Upper lobe of right lung (tissue), 1 donor: Measurements from ENCODE around the gene LCN6. TPM values are rescaled to one million over a fixed set of nuclear protein-coding genes. Genes with fewer than 3 reads are reported as not detected.

Experiments used
- ATAC-seq: fragments of 200-7000 bp; cut with Tn5 transposase; one replicate; pipeline ENCODE4 v1.9.1; 2020; ENCODE audit warnings: mild to moderate bottlenecking, moderate library complexity
- DNase-seq: peaks from one replicate; pipeline ENCODE4 v3.0.0-alpha.2; 2020
- H3K27ac ChIP-seq: fragments of 200-600 bp; one replicate; pipeline ENCODE4 v1.8.0; 2022
- H3K27me3 ChIP-seq: fragments of 200-600 bp; one replicate; pipeline ENCODE4 v1.8.0; 2022; ENCODE audit warnings: mild to moderate bottlenecking
- H3K36me3 ChIP-seq: fragments of 200-600 bp; one replicate; pipeline ENCODE4 v1.8.0; 2022
- H3K4me1 ChIP-seq: fragments of 200-600 bp; one replicate; pipeline ENCODE4 v1.8.0; 2022
- H3K4me3 ChIP-seq: fragments of 200-600 bp; one replicate; pipeline ENCODE4 v1.8.0; 2022; ENCODE audit warnings: mild to moderate bottlenecking
- H3K9me3 ChIP-seq: fragments of 200-600 bp; one replicate; pipeline ENCODE4 v1.8.0; 2022
- intact Hi-C: fragments of 100-400 bp; cut with DNase I; formaldehyde crosslinking; loops from one replicate; pipeline ENCODE4 v1.11.0; 2022
- total RNA-seq: library from RNA; stranded (reverse); fragmentation: NEBNext Ultra II Directional; extraction: Animal tissue kit (Norgen Biotek cat#: 25700); gene quantifications from one replicate; pipeline ENCODE4 v1.2.1, GENCODE V29; 2021
- TF ChIP-seq, protein P1 (sequence below): fragments of 200-600 bp; IDR thresholded peaks from one replicate; pipeline ENCODE4 v1.8.0; 2022; ENCODE audit warnings: antibody characterized with exemption
- donor health status: DM: no; HTN: yes; CAD: no; lungs with severe emphysema.

The LCN6 gene
- total RNA-seq, 1 donor from 2014 or later, result 21.5 TPM

GRCh38 chr9:136700959-136701667 lies 47.2 kb downstream of the LCN6 start:
- intact Hi-C loops, result no loop called here
- no peaks in the 10 kb centered on the region for H3K9me3 ChIP-seq
- TF ChIP-seq, protein P1, sequence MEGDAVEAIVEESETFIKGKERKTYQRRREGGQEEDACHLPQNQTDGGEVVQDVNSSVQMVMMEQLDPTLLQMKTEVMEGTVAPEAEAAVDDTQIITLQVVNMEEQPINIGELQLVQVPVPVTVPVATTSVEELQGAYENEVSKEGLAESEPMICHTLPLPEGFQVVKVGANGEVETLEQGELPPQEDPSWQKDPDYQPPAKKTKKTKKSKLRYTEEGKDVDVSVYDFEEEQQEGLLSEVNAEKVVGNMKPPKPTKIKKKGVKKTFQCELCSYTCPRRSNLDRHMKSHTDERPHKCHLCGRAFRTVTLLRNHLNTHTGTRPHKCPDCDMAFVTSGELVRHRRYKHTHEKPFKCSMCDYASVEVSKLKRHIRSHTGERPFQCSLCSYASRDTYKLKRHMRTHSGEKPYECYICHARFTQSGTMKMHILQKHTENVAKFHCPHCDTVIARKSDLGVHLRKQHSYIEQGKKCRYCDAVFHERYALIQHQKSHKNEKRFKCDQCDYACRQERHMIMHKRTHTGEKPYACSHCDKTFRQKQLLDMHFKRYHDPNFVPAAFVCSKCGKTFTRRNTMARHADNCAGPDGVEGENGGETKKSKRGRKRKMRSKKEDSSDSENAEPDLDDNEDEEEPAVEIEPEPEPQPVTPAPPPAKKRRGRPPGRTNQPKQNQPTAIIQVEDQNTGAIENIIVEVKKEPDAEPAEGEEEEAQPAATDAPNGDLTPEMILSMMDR, result no peak
- H3K27ac ChIP-seq, result no peak overlapping the region
- H3K4me1 ChIP-seq, result peaks cover 14% of the 10 kb centered on the region
- no peaks in the 10 kb centered on the region for H3K36me3 ChIP-seq
- DNase-seq (peak; percentile 64), ATAC-seq (peak; percentile 44)
- no peaks in the 10 kb centered on the region for H3K27me3 ChIP-seq
- H3K4me3 ChIP-seq, result peak overlapping the region; percentile 19

DNA sequence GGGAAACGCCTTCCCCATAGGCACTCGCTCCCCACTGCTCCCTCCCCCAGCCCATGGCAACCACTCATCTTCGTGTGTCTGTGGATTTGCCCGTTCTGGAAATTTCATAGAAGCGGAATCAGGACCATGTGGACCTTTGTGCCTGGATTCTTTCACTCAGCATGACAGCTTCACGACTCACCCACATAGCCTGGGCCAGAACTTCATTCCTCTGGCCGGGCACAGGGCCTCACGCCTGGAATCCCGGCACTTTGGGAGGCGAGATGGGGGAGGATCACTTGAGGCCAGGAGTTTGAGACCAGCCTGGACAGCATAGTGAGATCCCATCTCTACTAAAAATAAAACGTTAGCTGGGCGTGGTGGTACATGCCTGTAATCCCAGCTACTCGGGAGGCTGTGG lies 48.0 kb downstream of the LCN6 start:
- Histone ChIP-seq H3K4me3 (no peak overlapping the region), H3K4me1 (peaks cover 14% of the 10 kb centered on the region), H3K27me3 (no peaks in the 10 kb centered on the region), H3K36me3 (no peaks in the 10 kb centered on the region), H3K27ac (no peak overlapping the region), H3K9me3 (no peaks in the 10 kb centered on the region)
- TF ChIP-seq, protein P1, result no peak
- ATAC-seq, result no peak
- no peak for DNase-seq
- intact Hi-C loops, result no loop called here

DNA sequence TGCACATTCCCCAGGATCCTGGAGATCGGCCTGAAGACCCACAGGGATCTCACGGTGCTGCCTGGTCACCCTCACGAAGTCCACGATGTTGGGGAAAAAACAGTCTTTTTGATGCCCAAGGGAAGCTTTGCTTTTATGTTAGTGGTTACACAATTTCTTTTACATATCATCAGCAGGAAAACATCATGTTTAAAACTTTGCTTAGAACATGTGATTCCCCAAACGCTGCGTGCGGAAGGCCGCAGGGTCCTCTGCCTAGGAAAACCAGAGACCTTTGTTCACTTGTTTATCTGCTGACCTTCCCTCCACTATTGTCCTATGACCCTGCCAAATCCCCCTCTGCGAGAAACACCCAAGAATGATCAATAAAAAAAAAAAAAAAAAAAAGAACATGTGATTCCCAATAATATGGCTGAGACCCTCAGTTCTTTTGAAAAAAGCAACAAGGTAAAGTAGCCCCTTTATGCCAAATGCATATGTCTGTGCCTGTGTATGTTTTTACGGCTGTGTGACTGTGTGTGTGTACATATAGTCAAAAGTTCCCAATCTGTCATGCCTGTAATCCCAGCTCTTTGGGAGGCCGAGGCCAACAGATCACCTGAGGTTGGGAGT lies 49.6 kb downstream of the LCN6 start:
- Histone ChIP-seq H3K4me1 (peaks cover 26% of the 10 kb centered on the region), H3K27ac (no peak overlapping the region), H3K27me3 (no peaks in the 10 kb centered on the region), H3K36me3 (no peaks in the 10 kb centered on the region), H3K4me3 (no peak overlapping the region), H3K9me3 (no peaks in the 10 kb centered on the region)
- intact Hi-C loops, result no loop called here
- TF ChIP-seq, protein P1, result no peak
- no peak for ATAC-seq
- no peak for DNase-seq

DNA sequence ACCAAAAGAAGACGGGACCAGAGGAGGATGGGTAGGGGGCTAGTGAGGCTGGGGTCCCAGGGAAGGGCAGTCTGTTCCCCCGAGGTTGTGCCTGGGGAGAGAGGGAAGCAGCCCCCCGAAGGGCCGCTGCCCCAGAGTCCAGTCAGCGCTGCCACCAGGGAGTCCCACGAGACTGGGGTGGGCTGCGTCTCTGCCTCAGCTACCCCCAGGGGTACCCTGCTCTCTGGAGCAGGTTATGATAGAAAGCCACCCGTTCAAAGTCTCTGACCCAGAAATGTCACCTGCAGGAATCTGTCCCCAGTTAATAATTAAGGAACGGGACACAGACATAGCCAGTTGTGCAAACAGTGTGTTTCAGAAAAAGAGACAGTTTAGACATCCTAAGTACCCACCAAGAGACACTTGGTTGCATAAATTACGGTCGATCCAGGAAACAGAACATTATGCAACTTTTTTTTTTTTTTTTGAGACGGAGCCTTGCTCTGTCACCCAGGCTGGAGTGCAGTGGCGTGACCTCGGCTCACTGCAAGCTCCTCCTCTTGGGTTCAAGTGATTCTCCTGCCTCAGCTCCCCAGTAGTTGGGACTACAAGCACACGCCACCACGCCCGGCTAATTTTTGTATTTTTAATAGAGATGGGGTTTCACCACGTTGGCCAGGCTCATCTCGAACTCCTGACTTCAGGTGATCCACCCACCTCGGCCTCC lies 50.4 kb downstream of the LCN6 start:
- Histone ChIP-seq H3K9me3 (no peaks in the 10 kb centered on the region), H3K4me3 (no peak overlapping the region), H3K36me3 (no peaks in the 10 kb centered on the region), H3K27me3 (no peaks in the 10 kb centered on the region), H3K4me1 (peaks cover 33% of the 10 kb centered on the region), H3K27ac (peak overlapping the region; percentile 42)
- intact Hi-C loops, result no loop called here
- TF ChIP-seq, protein P1, result no peak
- ATAC-seq (peak; percentile 8), DNase-seq (peak; percentile 81)

GRCh38 chr9:136697146-136697820 lies 51.0 kb downstream of the LCN6 start:
- Histone ChIP-seq H3K36me3 (no peaks in the 10 kb centered on the region), H3K9me3 (no peaks in the 10 kb centered on the region), H3K4me1 (peaks cover 33% of the 10 kb centered on the region), H3K27ac (peak overlapping the region; percentile 42), H3K4me3 (no peak overlapping the region), H3K27me3 (no peaks in the 10 kb centered on the region)
- TF ChIP-seq, protein P1, result no peak
- ATAC-seq, result no peak
- peak; percentile 69 for DNase-seq
- intact Hi-C loops, result no loop called here
